ENCODE results near the gene OCEL1. TPM values are rescaled to one million over a fixed set of nuclear protein-coding genes. Genes with fewer than 3 reads are reported as not detected.

OCEL1 gene
- total RNA-seq, 2 experiments from 2014 or later, result 20.4 to 22.9 TPM

DNA sequence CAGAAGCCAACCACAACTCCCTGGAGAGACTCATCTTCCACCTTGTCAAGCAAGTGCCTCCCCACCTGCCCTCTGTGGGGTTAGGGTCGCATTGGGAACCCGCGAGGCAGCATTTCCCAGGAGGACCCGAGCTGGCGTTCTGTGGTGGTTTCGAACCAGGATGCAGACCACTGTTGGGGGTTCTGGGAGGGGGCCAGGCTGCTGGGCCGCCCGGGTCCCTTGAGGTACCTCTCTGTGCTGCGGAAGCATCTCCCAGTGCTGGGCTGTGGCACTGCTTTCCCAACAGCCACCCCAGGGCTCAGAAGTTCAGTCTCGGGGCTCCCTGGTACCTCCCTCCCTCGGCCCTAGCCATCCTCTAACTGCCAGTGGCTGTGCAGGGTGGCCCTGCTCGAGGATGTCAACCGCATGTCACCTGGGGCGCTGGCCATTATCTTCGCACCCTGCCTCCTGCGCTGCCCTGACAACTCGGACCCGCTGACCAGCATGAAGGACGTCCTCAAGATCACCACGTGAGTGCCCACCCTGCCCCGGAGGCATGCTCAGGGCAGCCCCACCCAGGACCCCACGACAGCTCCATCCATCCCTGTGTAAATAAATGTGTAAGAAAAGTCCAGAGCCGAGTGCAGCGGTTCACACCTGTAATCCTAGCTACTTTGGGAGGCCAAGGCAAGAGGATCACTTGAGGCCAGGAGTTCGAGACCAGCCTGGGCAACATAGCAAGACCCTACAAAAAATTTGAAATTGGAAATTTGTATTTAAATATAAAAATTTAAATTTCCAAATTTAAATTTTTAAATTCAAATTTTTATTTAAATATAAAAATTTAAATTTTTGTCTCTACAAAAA, 19.1 kb upstream of the OCEL1 start:
- CTCF ChIA-PET, result interaction anchor here (1.8 kb wide), 1 partner anchor 58 kb away, joined by 7 read pairs; the partner anchor contains the start of gene USHBP1
- POLR2A ChIA-PET, result no interaction called here

DNA sequence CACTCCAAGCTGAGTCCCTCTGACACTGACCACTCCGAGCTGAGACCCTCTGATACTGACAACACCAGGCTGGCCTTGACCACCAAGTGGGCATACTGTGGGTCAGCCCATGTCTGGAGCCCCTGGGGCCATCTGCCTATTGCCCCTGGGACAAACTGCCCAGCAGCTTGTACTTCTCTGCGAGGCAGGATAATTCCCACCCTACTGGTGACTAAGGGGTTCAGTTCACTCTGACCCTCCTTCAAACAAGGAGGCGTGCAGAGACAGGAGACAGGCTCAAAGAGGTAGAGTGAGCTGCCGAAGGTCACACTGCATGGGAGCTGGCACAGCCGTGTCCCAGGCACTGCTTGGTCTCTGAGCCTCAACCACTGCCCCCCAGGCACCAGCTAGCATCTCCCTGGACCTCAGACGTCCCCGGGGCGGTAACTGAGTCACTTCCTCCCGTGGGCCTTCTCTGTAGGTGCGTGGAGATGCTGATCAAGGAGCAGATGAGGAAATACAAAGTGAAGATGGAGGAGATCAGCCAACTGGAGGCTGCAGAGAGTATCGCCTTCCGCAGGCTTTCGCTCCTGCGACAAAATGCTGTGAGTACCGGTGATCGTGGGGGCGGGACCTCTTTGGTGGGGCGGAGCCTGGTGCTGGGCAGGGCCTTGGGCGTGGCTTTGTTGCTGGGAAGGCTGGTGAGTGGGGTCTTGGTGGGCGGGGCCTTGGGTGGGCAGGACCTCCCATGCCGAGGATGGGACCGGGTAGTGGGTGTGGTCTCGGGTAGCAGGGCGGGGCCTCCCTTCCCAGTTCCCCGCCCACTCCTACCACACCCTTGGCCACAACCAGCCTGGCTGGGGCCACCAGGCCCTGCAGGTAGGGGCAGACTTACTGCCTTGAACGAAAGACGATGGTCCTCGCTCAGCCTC, 16.6 kb upstream of the OCEL1 start:
- ChIA-PET CTCF (interaction anchor here (0.6 to 1.3 kb wide), 2 partner anchors 74 to 235 kb away, joined by 4 to 7 read pairs; no protein-coding TSS in a partner anchor), POLR2A (no interaction called here)

- ChIA-PET POLR2A (no interaction called here), CTCF (interaction anchor here (0.7 kb wide), 1 partner anchor 38 kb away, joined by 3 read pairs; no protein-coding TSS in a partner anchor)
Observed at GRCh38 chr19:17210296-17210695, 15.7 kb upstream of the OCEL1 start.

DNA sequence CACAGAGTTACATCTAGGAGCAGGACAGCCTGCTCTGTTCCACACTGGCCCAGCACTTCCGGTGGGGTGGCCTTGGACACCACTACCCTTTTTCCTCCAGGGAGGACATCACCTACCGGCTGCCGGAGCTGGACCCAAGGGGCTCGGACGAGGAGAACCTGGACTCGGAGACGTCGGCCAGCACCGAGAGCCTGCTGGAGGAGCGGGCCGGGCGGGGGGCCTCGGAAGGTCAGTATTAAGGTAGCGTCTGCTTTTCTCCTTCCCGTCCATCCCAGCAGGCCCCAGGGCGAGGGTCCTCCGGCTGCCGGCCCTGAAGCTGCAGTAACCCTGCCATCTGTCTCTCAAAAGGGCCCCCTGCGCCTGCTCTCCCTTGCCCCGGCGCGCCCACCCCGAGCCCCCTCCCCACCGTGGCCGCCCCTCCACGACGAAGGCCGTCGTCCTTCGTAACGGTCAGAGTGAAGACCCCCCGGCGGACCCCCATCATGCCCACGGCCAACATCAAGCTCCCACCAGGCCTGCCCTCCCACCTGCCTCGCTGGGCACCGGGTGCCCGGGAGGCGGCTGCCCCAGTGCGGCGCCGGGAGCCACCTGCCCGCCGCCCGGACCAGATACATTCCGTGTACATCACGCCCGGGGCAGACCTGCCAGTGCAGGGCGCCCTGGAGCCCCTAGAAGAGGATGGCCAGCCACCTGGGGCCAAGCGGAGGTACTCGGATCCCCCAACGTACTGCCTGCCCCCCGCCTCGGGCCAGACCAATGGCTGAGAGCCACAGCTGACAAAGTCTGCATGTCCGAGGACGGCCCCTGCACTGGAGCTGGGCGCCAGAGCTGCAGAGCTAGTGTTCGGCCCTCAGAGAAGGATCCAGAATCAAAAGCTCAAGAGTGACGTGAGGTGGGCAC, 14.2 kb upstream of the OCEL1 start:
- POLR2A ChIA-PET, result no interaction called here
- CTCF ChIA-PET, result no interaction called here

DNA sequence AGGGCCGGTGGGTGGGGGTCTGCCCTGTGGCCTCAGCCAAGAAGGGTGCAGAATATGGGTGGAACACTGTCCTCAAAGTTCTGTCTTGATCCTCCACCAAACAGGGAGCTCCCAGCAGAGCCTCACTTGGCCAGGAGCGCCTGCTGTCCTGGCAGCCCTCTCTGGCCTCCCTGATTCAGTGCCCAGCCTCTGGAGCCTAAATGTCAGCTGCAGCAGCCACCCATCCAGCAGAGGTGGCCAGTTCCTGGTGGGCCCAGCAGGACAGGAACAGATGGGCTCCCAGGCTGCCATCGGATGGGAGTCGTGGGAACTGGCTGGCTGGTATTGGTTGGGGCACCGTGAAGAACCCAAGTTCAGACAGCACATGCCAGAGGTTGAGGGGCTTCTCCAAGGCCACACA, 12.7 kb upstream of the OCEL1 start:
- CTCF ChIA-PET, result interaction anchor here (0.7 to 1.2 kb wide), 2 partner anchors 69 to 717 kb away, joined by 3 read pairs; partner anchors contain the start of genes C19orf44 and CALR3
- POLR2A ChIA-PET, result no interaction called here

- POLR2A ChIA-PET, result interaction anchor here (1.1 to 2.3 kb wide), 7 partner anchors 12 to 205 kb away, joined by 3 to 13 read pairs (median 5); partner anchors contain the start of gene OCEL1
- CTCF ChIA-PET, result interaction anchor here (1.1 to 2.4 kb wide), 6 partner anchors 9 to 147 kb away, joined by 3 to 9 read pairs (median 3); partner anchors contain the start of gene OCEL1
Observed at GRCh38 chr19:17214508-17215126, 11.4 kb upstream of the OCEL1 start.

DNA sequence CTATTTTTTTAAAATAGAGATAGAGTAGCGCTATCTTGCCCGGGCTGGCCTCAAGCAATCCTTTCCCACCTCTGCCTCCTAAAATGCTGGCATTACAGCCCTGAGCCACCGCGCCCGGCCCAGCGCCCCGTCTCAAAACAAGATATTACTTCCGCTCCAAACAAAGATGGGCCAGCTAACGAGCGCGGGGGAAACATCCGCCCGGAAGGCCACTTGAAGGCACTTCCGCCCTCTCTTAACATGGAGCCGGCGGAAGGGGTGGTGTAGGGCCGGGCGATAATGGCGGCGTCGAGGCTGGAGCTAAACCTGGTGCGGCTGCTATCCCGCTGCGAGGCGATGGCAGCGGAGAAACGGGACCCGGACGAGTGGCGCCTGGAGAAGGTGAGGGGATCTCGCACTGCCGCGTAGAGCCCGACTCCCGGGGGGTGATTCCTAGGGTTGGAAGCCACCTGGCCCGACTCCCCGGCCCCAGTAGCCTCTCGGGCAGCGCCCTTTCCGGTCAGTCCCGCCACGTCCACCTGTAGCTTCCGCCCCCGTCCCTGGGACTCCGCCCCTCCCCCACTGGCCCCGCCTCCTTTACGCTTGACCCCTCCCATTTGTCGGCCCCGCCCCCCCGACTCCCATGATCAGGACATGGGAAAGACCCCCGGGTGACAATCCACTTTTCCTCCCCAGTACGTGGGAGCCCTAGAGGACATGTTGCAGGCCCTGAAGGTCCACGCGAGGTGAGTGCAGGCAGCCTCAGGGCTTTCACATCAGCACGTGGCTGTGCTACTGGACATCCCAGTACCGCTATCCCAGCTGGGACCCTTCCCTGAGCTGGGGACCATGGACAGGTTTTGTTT, 10.7 kb upstream of the OCEL1 start, which contains the start of gene USE1:
USE1 (plus strand) TSS at position 231 of the 845 bp plus-strand sequence; CDS start at position 280, 49 bp downstream.
- POLR2A ChIA-PET, result interaction anchor here (1.1 to 2.3 kb wide), 7 partner anchors 11 to 204 kb away, joined by 3 to 13 read pairs (median 5); partner anchors contain the start of gene OCEL1
- CTCF ChIA-PET, result interaction anchor here (0.6 to 2.4 kb wide), 10 partner anchors 8 to 1878 kb away, joined by 3 to 9 read pairs (median 3); partner anchors contain the start of gene OCEL1

GRCh38 chr19:17216058-17216670, 9.9 kb upstream of the OCEL1 start:
- POLR2A ChIA-PET, result interaction anchor here (1.2 to 2.3 kb wide), 4 partner anchors 19 to 203 kb away, joined by 3 to 13 read pairs (median 4); no protein-coding TSS in a partner anchor
- CTCF ChIA-PET, result interaction anchor here (0.6 to 2.4 kb wide), 8 partner anchors 8 to 1878 kb away, joined by 3 to 9 read pairs (median 3); partner anchors contain the start of gene OCEL1

DNA sequence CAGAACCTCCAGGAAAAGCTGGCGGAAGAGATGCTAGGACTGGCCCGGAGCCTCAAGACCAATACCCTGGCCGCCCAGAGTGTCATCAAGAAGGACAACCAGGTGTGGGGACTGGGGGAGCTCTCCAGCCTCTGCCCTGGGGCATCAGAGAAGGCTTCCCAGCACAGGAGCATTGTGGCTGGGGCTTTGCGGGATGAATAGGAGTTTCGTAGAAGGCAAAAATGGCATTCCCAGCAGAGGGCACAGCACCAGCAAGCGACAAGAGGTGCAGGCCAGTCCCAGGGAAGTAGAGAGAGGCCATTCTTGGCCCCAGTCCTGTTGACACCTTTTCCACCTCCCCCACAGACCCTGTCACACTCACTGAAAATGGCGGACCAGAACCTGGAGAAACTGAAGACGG, 6.7 kb upstream of the OCEL1 start:
- CTCF ChIA-PET, result no interaction called here
- POLR2A ChIA-PET, result no interaction called here

DNA sequence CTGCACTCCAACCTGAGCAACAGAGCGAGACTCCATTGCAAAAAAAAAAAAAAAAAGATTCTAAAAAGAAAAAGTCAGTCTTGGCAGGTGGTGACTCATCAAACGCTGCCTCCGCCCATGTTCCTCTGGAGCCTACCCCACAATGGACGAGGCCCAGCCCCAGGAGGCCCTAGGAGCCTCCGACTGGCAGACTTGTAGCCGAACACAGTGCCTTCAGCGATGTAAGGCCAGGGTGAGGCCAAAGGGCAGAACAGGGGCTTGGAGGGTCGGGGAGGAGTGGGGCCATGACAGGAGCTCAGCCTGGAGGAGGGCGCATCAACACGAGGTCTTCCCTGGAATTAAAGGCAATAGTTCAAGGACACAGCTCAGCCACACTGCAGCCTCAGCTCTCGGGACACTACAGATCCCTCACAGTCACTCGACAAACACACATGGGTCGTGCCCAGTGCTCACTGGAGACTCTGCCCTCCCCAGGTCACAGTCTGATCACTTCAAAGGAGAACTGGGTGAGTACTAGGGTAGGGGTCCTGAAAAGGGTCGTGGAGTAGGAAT, 5.7 kb upstream of the OCEL1 start:
- POLR2A ChIA-PET, result interaction anchor here (1.0 kb wide), 1 partner anchor 15 kb away, joined by 3 read pairs; no protein-coding TSS in a partner anchor
- CTCF ChIA-PET, result interaction anchor here (0.6 kb wide), 1 partner anchor 14 kb away, joined by 3 read pairs; no protein-coding TSS in a partner anchor

DNA sequence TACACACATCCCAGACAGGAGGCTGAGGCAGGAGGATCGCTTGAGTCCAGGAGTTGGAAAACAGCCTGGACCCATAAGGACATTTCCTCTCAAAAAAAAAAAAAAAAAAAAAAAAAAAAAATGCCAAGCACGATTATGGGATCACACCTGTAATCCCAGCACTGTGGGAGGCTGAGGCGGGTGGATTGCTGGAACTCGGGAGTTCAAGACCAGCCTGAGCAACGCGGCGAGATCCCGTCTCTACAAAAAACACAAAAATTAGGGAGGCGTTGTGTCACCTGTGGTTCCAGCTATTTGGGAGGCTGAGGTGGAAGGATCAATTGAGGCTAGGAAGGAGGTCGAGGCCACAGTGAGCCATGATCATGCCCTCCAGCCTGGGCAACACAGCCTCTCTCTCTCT, 973 bp upstream of the OCEL1 start:
- CTCF ChIA-PET, result interaction anchor here (0.7 to 2.7 kb wide), 3 partner anchors 10 to 48 kb away, joined by 3 to 13 read pairs (median 9); partner anchors contain the start of gene USE1
- POLR2A ChIA-PET, result interaction anchor here (1.5 to 1.7 kb wide), 2 partner anchors 7 to 100 kb away, joined by 4 to 5 read pairs; no protein-coding TSS in a partner anchor

DNA sequence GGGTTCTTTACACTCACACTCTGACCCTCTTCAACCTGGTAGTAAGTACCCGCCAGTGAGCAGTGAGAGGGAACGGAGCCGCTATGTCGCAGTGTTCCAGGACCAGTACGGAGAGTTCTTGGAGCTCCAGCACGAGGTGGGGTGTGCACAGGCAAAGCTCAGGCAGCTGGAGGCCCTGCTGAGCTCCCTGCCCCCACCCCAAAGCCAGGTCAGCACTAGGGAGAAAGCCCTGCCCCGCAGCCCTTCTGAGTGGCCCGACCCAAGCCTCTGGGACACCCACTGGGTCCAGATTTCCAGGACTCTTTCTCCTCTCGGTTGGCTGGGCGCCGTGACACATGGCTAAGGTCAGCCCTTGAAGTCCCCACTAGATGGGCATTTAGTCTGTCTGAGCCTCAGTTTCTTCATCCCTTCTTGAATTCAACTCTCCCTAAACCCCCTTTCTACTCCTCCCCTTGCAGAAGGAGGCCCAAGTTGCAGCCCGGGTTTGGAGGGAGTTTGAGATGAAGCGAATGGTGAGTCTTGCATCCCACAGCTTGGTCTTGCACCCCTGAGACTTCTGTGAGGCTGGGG, 1.9 kb downstream of the OCEL1 start:
- CTCF ChIA-PET, result no interaction called here

GRCh38 chr19:17229890-17230289, 3.9 kb downstream of the OCEL1 start:
- POLR2A ChIA-PET, result no interaction called here
- CTCF ChIA-PET, result no interaction called here

More for the DNA sequence above, 1.9 kb downstream of the OCEL1 start:
- POLR2A ChIA-PET, result interaction anchor here (2.4 kb wide), 1 partner anchor 8 kb away, joined by 19 read pairs; no protein-coding TSS in a partner anchor

- ChIA-PET CTCF (no interaction called here), POLR2A (interaction anchor here (1.0 kb wide), 1 partner anchor 152 kb away, joined by 3 read pairs; no protein-coding TSS in a partner anchor)
Observed at GRCh38 chr19:17232258-17232657, 6.2 kb downstream of the OCEL1 start.

- POLR2A ChIA-PET, result interaction anchor here (0.6 to 3.6 kb wide), 3 partner anchors 8 to 110 kb away, joined by 3 to 19 read pairs (median 13); partner anchors contain the start of genes OCEL1 and USE1
Observed at GRCh38 chr19:17234911-17235299, 8.9 kb downstream of the OCEL1 start.

More at GRCh38 chr19:17234911-17235299, 8.9 kb downstream of the OCEL1 start:
- CTCF ChIA-PET, result interaction anchor here (0.6 to 2.5 kb wide), 9 partner anchors 9 to 167 kb away, joined by 3 to 13 read pairs (median 3); partner anchors contain the start of genes BABAM1 and OCEL1

Data from activated CD8-positive, alpha-beta memory T cell treated with anti-CD3 and anti-CD28 coated beads for 36 hours (primary cell).